ENCODE data around the gene NRIP1.

- TF ChIP-seq, protein P1, sequence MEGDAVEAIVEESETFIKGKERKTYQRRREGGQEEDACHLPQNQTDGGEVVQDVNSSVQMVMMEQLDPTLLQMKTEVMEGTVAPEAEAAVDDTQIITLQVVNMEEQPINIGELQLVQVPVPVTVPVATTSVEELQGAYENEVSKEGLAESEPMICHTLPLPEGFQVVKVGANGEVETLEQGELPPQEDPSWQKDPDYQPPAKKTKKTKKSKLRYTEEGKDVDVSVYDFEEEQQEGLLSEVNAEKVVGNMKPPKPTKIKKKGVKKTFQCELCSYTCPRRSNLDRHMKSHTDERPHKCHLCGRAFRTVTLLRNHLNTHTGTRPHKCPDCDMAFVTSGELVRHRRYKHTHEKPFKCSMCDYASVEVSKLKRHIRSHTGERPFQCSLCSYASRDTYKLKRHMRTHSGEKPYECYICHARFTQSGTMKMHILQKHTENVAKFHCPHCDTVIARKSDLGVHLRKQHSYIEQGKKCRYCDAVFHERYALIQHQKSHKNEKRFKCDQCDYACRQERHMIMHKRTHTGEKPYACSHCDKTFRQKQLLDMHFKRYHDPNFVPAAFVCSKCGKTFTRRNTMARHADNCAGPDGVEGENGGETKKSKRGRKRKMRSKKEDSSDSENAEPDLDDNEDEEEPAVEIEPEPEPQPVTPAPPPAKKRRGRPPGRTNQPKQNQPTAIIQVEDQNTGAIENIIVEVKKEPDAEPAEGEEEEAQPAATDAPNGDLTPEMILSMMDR (optimal IDR thresholded peaks at IDR 0.05 in 1 of 3, IDR thresholded peaks at IDR 0.05 in 1 of 3, conservative IDR thresholded peaks at IDR 0.05 in 1 of 3; ENCODE audit: extremely low read depth in 1 of 3, insufficient read depth in 2 of 3, low read length in 3 of 3): no peak
- TF ChIP-seq EZH2 (IDR thresholded peaks at IDR 0.05; ENCODE audit: low read length): no peak
These were observed 141.3 kb downstream of the NRIP1 start for GRCh38 chr21:14923468-14923867.
